Ishikawa (cell line): ENCODE data around the gene MAG.

ENCODE experiments used
- CEBPB ChIP-seq: IDR thresholded peaks from 2 replicates; pipeline ENCODE4 v1.6.1; 2012
- CREB1 ChIP-seq: IDR thresholded peaks from 2 replicates; pipeline ENCODE4 v1.6.1; 2012; ENCODE audit warnings: low read depth
- EGR1 ChIP-seq: IDR thresholded peaks from 2 replicates; pipeline ENCODE4 v1.6.1; 2012
- EP300 ChIP-seq: IDR thresholded peaks from 2 replicates; pipeline ENCODE4 v1.6.1; 2012; ENCODE audit warnings: borderline replicate concordance
- FOXM1 ChIP-seq: IDR thresholded peaks from 2 replicates; pipeline ENCODE4 v1.6.1; 2012; ENCODE audit warnings: low read depth, borderline replicate concordance
- NFIC ChIP-seq: IDR thresholded peaks from 2 replicates; pipeline ENCODE4 v1.6.1; 2012
- RAD21 ChIP-seq: IDR thresholded peaks from 2 replicates; pipeline ENCODE4 v1.6.1; 2012; ENCODE audit warnings: low read depth
- REST ChIP-seq: IDR thresholded peaks from 2 replicates; pipeline ENCODE4 v1.6.1; 2012; ENCODE audit warnings: low read depth, mild to moderate bottlenecking
- TAF1 ChIP-seq: IDR thresholded peaks from 2 replicates; pipeline ENCODE4 v1.6.1; 2012; ENCODE audit warnings: low read depth, mild to moderate bottlenecking
- TCF12 ChIP-seq: IDR thresholded peaks from 2 replicates; pipeline ENCODE4 v1.6.1; 2012; ENCODE audit warnings: low read depth
- TEAD4 ChIP-seq: IDR thresholded peaks from 2 replicates; pipeline ENCODE4 v1.6.1; 2012
- USF1 ChIP-seq: IDR thresholded peaks from 2 replicates; pipeline ENCODE4 v1.6.1; 2012
- YY1 ChIP-seq: IDR thresholded peaks from 2 replicates; pipeline ENCODE4 v1.6.1; 2012; ENCODE audit warnings: low read depth
- ZBTB7A ChIP-seq: IDR thresholded peaks from 2 replicates; pipeline ENCODE4 v1.6.1; 2012; ENCODE audit warnings: low read depth
- TF ChIP-seq, protein P1 (sequence below): IDR thresholded peaks from 2 replicates; pipeline ENCODE4 v1.6.1; 2012

MAG gene

DNA sequence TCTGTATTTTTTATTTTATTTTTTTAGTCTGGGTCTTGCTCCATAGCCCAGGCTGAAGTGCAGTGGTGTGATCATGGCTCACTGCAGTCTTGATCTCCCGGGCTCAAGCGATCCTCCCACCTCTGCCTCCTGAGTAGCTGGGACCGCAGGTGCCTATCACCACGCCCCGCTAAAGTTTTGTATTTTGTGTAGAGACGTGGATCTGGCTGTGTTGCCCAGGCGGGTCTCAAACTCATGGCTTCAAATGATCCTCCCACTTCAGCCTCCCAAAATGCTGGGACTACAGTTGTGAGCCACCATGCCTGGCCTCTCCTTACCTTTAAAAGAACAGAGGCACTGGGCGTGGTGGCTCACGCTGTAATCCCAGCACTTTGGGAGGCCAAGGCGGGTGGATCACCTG, 4.2 kb upstream of the MAG start:
- no peak for TF ChIP-seq CREB1
- no peak for TF ChIP-seq TEAD4
- no peak for TF ChIP-seq EGR1
- TF ChIP-seq ZBTB7A: no peak
- TF ChIP-seq EP300: no peak
- no peak for TF ChIP-seq REST
- no peak for TF ChIP-seq FOXM1
- no peak for TF ChIP-seq YY1
- TF ChIP-seq NFIC: no peak
- no peak for TF ChIP-seq CEBPB
- TF ChIP-seq RAD21: no peak
- TF ChIP-seq, protein P1, sequence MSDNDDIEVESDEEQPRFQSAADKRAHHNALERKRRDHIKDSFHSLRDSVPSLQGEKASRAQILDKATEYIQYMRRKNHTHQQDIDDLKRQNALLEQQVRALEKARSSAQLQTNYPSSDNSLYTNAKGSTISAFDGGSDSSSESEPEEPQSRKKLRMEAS: no peak
- no peak for TF ChIP-seq TAF1
- no peak for TF ChIP-seq TCF12
- no peak for TF ChIP-seq USF1

DNA sequence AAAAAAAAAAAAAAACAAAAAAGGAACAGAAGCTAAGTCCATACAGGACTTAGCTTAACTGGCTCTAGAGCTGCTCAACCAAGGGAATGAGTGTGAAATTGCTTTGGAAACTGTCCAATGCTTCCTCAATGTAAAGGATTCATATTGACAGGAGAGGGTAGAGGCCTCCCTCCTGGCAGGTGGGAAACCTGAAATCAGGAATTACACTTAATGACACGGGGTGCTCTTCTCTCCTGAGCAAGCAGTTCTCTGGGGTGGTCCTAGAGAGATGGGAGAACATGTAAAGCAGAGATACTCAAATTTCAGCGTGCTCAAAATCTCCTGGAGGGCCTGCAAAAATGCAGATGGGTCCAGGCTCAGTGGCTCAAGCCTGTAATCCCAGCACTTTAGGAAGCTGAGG, 3.6 kb upstream of the MAG start:
- TF ChIP-seq TAF1: no peak
- no peak for TF ChIP-seq NFIC
- TF ChIP-seq ZBTB7A: no peak
- no peak for TF ChIP-seq USF1
- TF ChIP-seq, protein P1: no peak
- no peak for TF ChIP-seq REST
- TF ChIP-seq EP300: no peak
- TF ChIP-seq RAD21: no peak
- no peak for TF ChIP-seq EGR1
- TF ChIP-seq CREB1: no peak
- TF ChIP-seq YY1: no peak

GRCh38 chr19:35288906-35289305, 3.1 kb upstream of the MAG start:
- no peak for TF ChIP-seq TCF12

- no peak for TF ChIP-seq EP300
- TF ChIP-seq, protein P1: no peak
- no peak for TF ChIP-seq NFIC
- TF ChIP-seq EGR1: no peak
- TF ChIP-seq TCF12: no peak
- no peak for TF ChIP-seq CREB1
- TF ChIP-seq TEAD4: no peak
- no peak for TF ChIP-seq FOXM1
- no peak for TF ChIP-seq USF1
- TF ChIP-seq RAD21: no peak
- TF ChIP-seq TAF1: no peak
- TF ChIP-seq YY1: no peak
- no peak for TF ChIP-seq REST
Measured at GRCh38 chr19:35290381-35291127, 1.4 kb upstream of the MAG start.
